GM19452 (cell line): ENCODE results near the gene FAM25C.
"Not testable (repeated sequence)": the region's sequence is repeated elsewhere in the genome, so short reads cannot be mapped to it uniquely, and the experiment has no call there.

Experiments
- ATAC-seq: cut with Tn5 transposase; IDR thresholded peaks from one replicate; pipeline ENCODE4 v1.9.1; 2021; ENCODE audit not compliant: unreplicated experiment

Gene FAM25C

DNA sequence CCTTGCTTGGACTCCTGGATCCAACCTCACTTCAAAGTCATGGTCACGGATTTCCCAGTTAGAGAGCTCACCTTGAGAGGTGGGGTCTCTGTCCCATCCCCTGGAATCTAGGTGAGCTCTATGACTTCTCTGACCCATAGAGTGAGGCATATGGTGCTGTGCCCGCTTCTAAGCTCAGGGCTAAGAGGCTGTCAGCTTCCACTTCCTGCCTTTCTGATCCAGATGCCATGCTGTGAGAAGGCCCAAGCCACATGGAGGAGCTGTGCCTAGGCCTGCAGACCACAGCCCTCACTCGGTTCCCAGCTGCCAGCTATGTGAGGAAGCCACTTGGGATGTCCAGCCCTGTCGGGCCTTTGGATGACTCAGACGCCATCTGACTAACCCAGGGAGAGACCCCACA lies 39.9 kb downstream of the FAM25C start:
- not testable (repeated sequence) for ATAC-seq

DNA sequence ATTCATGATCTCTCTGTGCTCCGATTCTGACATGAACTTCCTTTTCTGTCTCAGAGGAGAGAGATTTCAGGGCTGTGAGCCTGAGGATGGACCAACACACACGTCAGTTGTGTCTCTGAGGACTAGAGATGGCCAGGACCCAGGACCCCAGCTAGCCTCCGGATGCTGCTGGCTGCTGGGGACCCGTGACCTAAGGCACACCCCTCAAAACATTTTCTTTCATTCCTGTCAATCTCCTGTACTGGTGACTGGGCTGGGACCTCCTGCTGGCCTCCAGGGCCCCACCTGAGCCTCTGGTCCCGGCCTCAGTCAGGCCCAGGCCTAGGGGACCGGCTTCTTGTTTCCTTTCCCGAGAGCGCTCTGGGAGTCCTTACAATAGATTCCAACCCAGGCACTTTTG lies 42.4 kb downstream of the FAM25C start:
- not testable (repeated sequence) for ATAC-seq

- ATAC-seq, result not testable (repeated sequence)
Measured at GRCh38 chr10:47947424-47947823, 52.2 kb downstream of the FAM25C start.
